Large intestine (tissue), 3 donors: Measurements from ENCODE around the gene SLC39A11. TPM values are rescaled to one million over a fixed set of nuclear protein-coding genes. Genes with fewer than 3 reads are reported as not detected.
A peak's percentile ranks its signal among the peaks of the same experiment; 100 is the strongest.
"Not testable (repeated sequence)": the region's sequence is repeated elsewhere in the genome, so short reads cannot be mapped to it uniquely, and the experiment has no call there.

Experiments
- DNase-seq, 2 donors: peaks; one replicate each; pipeline versions ENCODE4 v3.0.0 to v3.0.0-alpha.2; 2013
- H3K27ac ChIP-seq: one replicate; pipeline ENCODE4 v1.5.1; 2013; ENCODE audit warnings: low read length
- H3K27me3 ChIP-seq: 2 replicates; pipeline ENCODE4 v1.6.1; 2013; ENCODE audit warnings: low read length; ENCODE audit not compliant: control insufficient read depth, insufficient read depth
- H3K36me3 ChIP-seq: 2 replicates; pipeline ENCODE4 v1.6.1; 2013; ENCODE audit warnings: low read length; ENCODE audit not compliant: control insufficient read depth, insufficient read depth
- H3K4me1 ChIP-seq: one replicate; pipeline ENCODE4 v1.6.1; 2013; ENCODE audit warnings: low read length; ENCODE audit not compliant: control insufficient read depth, insufficient read depth
- H3K4me3 ChIP-seq: one replicate; pipeline ENCODE4 v1.5.1; 2013; ENCODE audit warnings: low read length
- H3K9me3 ChIP-seq: one replicate; pipeline ENCODE4 v1.6.1; 2013; ENCODE audit warnings: mild to moderate bottlenecking, low read depth, low read length, moderate library complexity; ENCODE audit not compliant: control insufficient read depth
- WGBS: methylation state at CpG from one replicate; pipeline ENCODE4 v1.1.5; 2013; ENCODE audit warnings: low lambda C conversion rate; ENCODE audit not compliant: insufficient coverage; 5-methylcytosine and 5-hydroxymethylcytosine counted together
- polyA plus RNA-seq: library from polyadenylated mRNA; unstranded; fragments of 120-200 nt; gene quantifications from one replicate; pipeline ENCODE4 v1.2.1, GENCODE V29; 2013

Gene SLC39A11
- polyA plus RNA-seq, 1 donor = 46.2 TPM

DNA sequence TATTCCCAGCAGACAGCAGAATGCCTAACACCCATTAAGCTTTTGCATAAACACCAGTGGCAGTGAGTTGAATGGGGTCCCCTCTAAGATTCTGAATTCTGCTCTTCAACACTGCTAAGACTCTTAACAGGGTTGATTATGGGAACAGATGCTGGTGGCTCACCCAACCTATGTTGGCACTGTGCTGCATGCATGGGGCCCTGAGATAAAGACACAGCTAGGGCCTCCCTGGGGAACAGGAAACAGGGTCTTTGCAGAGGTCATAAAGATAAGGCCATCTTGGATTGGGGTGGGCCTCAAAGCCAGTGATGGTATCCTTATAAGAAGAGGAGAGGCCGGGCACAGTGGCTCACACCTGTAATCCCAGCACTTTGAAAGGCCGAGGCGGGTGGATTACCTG, 190.8 kb downstream of the SLC39A11 start:
- peaks cover 13% of the 10 kb centered on the region for H3K4me1 ChIP-seq
- peak in 1 of 2 donors; percentile 56 for DNase-seq
- H3K36me3 ChIP-seq = no peaks in the 10 kb centered on the region
- H3K27ac ChIP-seq = no peak overlapping the region
- WGBS = no CpG with 5 or more reads among the region's 3 CpGs
- no peaks in the 10 kb centered on the region for H3K27me3 ChIP-seq
- no peak overlapping the region for H3K4me3 ChIP-seq
- no peaks in the 10 kb centered on the region for H3K9me3 ChIP-seq

DNA sequence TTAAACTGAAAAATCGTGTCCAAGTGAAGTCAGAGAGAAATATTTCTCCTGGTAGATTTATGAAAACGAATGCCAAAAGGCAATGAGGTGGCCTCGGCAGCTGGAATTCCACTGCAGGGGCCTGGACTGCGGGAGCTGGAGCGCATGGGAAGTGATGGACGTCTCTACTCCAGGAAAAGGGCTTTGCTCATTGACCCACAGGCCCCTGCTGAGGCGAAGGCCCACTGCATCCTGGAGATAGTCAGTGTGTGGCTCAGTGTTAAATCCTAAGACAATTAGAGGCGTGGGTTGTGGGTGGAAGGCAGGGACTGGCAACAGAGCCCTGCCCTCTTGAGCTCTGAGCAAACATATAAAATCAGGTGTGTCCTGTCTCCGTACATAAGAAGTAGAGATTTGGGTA, 191.4 kb downstream of the SLC39A11 start:
- H3K9me3 ChIP-seq = no peaks in the 10 kb centered on the region
- H3K27me3 ChIP-seq = no peaks in the 10 kb centered on the region
- no peak overlapping the region for H3K27ac ChIP-seq
- 57% methylated on average over 2 of the region's 9 CpGs for WGBS
- H3K4me3 ChIP-seq = no peak overlapping the region
- DNase-seq = peak; percentile 9 to 61
- no peaks in the 10 kb centered on the region for H3K36me3 ChIP-seq
- H3K4me1 ChIP-seq = peaks cover 13% of the 10 kb centered on the region

DNA sequence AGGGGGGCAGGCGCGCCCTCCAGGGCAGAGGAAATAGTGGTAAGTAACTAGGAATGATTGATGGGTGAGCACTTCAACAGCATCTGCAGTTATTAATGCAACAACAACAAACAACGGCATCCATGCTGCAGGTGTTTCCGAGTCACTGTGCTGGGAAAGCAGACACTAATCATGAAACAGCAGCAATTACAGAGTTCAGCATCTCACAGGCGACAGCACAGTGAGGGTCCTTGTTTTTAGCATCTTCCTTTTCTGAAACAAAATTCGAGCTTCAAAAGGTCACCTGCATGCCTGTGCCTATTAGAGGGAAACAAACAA, 191.9 kb downstream of the SLC39A11 start:
- Histone ChIP-seq H3K27ac (no peak overlapping the region), H3K36me3 (no peaks in the 10 kb centered on the region), H3K4me1 (peaks cover 13% of the 10 kb centered on the region), H3K27me3 (no peaks in the 10 kb centered on the region), H3K9me3 (no peaks in the 10 kb centered on the region), H3K4me3 (no peak overlapping the region)
- 25% methylated on average over 1 of the region's 6 CpGs for WGBS
- no peak for DNase-seq

DNA sequence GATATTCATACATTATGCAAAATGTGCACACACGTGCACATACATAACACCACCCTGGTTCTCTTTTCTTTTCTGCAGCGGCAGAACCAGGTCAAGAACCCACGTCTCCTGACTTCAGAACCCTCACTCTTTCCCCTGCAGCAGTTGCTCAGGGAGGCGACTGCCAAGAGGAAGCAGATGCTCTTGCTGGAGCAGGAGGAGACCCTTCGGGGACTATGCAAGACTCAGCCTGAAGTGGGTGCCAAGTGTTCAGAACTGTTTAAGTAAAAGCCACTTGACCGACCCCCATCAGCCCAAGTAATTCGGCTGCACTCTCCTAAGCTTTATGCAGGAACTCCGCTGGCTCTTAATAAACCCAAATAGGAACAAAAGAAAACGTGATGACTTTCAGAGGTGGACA, 193.8 kb downstream of the SLC39A11 start:
- DNase-seq = no peak
- H3K36me3 ChIP-seq = no peaks in the 10 kb centered on the region
- no CpG with 5 or more reads among the region's 9 CpGs for WGBS

DNA sequence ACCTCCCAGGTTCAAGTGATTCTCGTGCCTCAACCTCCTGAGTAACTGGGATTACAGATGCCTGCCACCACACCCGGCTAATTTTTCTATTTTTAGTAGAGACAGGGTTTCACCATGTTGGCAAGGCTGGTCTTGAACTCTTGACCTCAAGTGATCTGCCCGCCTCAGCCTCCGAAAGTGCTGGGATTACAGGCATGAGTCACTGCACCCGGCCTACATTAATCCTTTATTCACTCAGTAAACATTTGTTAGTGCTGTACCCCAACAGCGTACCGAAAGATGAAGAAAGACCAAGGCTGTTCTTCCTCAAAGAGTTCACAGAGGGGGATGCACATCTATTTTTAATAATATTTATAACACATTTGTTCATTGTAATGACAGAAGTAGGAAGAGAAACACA, 196.2 kb downstream of the SLC39A11 start:
- not testable (repeated sequence) for H3K9me3 ChIP-seq, H3K27me3 ChIP-seq, H3K27ac ChIP-seq, H3K36me3 ChIP-seq, H3K4me1 ChIP-seq, DNase-seq, H3K4me3 ChIP-seq
- WGBS = no CpG with 5 or more reads among the region's 7 CpGs

More for the DNA sequence above, 193.8 kb downstream of the SLC39A11 start:
- Histone ChIP-seq H3K4me3 (no peak overlapping the region), H3K9me3 (no peaks in the 10 kb centered on the region), H3K27me3 (no peaks in the 10 kb centered on the region), H3K27ac (no peak overlapping the region), H3K4me1 (peaks cover 13% of the 10 kb centered on the region)

DNA sequence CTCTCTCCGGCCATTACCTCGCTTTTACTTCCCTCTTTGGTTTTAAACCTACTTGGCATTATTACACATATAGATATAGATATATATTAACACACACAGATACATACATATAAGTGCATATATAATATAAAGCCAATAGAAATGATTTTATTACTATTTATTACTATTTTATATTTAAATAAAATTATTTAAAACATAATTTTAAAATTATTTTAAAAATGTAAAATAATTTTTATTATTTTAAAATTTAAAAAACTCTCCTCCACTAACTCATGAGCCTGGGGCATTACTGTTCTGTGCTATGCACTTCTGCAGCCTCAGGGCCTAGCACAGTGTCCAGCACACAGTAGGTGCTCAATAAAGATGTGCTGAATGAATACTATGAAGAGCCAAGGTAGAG, 200.9 kb downstream of the SLC39A11 start:
- no peaks in the 10 kb centered on the region for H3K4me1 ChIP-seq
- no peak overlapping the region for H3K4me3 ChIP-seq
- H3K27ac ChIP-seq = no peak overlapping the region
- H3K9me3 ChIP-seq = no peaks in the 10 kb centered on the region
- no peak for DNase-seq
- WGBS = no CpG with 5 or more reads among the region's 2 CpGs
- no peaks in the 10 kb centered on the region for H3K36me3 ChIP-seq
- H3K27me3 ChIP-seq = no peaks in the 10 kb centered on the region

DNA sequence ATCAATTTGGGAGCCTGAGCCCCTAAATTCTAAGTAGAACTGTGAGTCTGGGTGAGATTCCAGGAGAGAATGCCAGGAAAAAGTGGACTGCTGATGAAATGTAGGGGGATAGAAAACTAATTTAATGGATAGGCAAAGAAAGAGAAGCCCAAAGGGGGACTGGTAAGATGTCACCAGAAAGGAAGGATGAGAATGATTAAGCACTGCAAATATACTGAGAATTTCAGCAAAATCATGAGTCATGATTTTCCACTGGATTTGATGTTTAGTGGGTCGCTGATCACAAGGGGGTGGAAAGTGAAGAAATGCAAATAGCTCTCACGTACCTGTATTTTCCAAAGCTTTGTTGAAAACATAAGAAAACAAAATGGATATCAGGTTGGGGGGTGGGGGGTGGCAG, 201.8 kb downstream of the SLC39A11 start:
- 100% methylated on average over 1 of the region's 2 CpGs for WGBS
- Histone ChIP-seq H3K4me1 (no peaks in the 10 kb centered on the region), H3K9me3 (no peaks in the 10 kb centered on the region), H3K27ac (no peak overlapping the region), H3K4me3 (no peak overlapping the region), H3K36me3 (no peaks in the 10 kb centered on the region), H3K27me3 (no peaks in the 10 kb centered on the region)
- DNase-seq = no peak

DNA sequence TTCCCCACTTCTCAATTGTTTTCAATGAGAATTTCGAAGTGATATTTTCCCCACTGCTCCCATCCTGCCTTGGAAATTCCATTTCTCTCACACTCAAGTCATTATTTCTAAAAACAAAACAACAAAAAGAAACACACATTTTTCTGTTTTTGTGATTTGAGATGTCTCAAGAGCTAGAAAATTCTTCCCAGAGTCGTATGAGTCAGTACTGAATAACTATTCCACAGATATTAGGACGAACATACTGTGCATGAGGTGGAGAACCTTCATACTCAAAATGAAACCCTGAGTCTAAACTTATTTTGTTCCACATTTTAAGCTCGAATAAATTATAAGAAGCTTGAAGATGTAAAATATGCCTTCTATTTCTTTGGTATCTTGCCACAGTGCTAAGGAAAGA, 204.6 kb downstream of the SLC39A11 start:
- 82% methylated on average over 3 of the region's 4 CpGs for WGBS
- no peaks in the 10 kb centered on the region for H3K4me1 ChIP-seq

DNA sequence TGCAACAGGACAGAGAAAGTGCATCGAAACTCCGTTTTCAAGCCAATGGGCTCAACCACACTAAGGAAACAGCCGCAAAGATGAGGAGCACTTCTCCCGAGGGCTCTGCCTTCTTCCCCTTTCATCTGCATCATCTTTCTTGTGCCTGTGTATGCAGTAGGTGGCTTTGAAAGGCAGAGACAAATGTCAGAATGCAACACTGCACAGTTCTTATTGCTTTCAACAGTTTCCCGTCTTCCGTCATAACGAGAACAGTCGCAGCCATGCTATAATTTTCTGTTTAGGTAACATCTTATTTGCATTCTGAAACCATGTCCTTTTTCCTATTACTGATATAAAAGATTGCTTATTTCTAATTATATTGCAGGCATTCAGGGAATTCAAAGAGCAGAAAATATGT, 205.2 kb downstream of the SLC39A11 start:
- WGBS = 80% methylated on average over 3 of the region's 8 CpGs
- no peak overlapping the region for H3K4me3 ChIP-seq

More for the DNA sequence above, 204.6 kb downstream of the SLC39A11 start:
- Histone ChIP-seq H3K27ac (no peak overlapping the region), H3K27me3 (no peaks in the 10 kb centered on the region), H3K9me3 (no peaks in the 10 kb centered on the region), H3K36me3 (no peaks in the 10 kb centered on the region), H3K4me3 (no peak overlapping the region)
- no peak for DNase-seq

DNA sequence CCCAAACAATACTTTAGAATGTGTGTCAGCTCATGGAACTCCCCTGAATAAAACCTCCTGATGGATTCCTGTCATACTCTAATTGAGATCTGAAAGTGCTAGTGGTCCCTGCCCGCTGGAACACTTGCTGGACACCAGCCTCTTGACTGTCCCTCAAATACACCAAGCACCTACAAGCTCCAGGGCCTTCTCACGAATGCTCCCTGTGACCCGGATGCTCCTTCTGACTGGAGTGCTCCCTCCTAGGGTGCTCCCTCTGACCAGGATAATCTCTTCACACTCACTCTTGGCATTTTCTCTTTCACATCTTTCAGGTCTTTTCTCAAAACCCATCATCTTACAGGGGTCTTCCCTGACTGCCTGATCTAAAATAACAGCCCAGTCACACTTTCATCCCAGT, 205.9 kb downstream of the SLC39A11 start:
- H3K27ac ChIP-seq = no peak overlapping the region
- DNase-seq = no peak
- H3K9me3 ChIP-seq = no peaks in the 10 kb centered on the region
- no peak overlapping the region for H3K4me3 ChIP-seq
- no CpG with 5 or more reads among the region's 3 CpGs for WGBS
- no peaks in the 10 kb centered on the region for H3K4me1 ChIP-seq
- no peaks in the 10 kb centered on the region for H3K27me3 ChIP-seq
- H3K36me3 ChIP-seq = no peaks in the 10 kb centered on the region

More for the DNA sequence above, 205.2 kb downstream of the SLC39A11 start:
- H3K9me3 ChIP-seq = no peaks in the 10 kb centered on the region
- no peak for DNase-seq
- no peaks in the 10 kb centered on the region for H3K27me3 ChIP-seq
- H3K27ac ChIP-seq = no peak overlapping the region
- no peaks in the 10 kb centered on the region for H3K4me1 ChIP-seq
- no peaks in the 10 kb centered on the region for H3K36me3 ChIP-seq

DNA sequence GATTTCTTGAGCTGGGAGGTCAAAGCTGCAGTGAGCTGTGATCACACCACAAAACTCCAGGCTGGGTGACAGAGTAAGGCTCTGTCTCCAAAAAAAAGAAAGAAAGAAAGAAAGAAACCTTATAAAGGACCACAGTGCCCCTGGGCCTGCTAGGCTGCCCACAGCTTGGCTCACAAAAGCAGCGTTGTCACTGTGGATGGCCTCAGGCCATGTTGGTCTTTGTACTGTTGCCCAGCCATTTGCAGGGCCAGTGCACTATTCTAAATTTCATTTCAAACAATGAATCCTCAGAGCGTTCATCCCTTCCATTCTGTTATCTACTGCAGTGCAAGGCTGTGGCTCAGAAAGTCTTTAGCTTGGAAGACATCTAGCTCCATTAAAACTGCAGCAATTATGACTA, 208.4 kb downstream of the SLC39A11 start:
- Histone ChIP-seq H3K36me3 (peaks cover 2% of the 10 kb centered on the region), H3K9me3 (peaks cover 5% of the 10 kb centered on the region), H3K4me1 (no peaks in the 10 kb centered on the region), H3K27me3 (no peaks in the 10 kb centered on the region), H3K4me3 (no peak overlapping the region), H3K27ac (no peak overlapping the region)
- no peak for DNase-seq
- WGBS = no CpG with 5 or more reads among the region's 2 CpGs
